AG09309 (cell line): ENCODE measurements around the gene CHST1.

ENCODE experiments used
- DNase-seq: peaks from one replicate; pipeline ENCODE4 v3.0.0-alpha.2; 2010; ENCODE audit warnings: low read depth
- H3K4me3 ChIP-seq: 2 replicates; pipeline ENCODE4 v1.5.1; 2011; ENCODE audit warnings: mild to moderate bottlenecking, low read depth, low read length, moderate library complexity; ENCODE audit not compliant: control insufficient read depth
- CTCF ChIP-seq: IDR thresholded peaks from 2 replicates; pipeline ENCODE4 v1.5.1; 2011; ENCODE audit warnings: mild to moderate bottlenecking, low read depth, low read length, inconsistent platforms; ENCODE audit not compliant: insufficient read depth, control insufficient read depth; ENCODE audit errors: missing control alignments

The CHST1 gene

GRCh38 chr11:45625611-45626010 is 39.8 kb downstream of the CHST1 start:
- H3K4me3 ChIP-seq = no peak overlapping the region
- DNase-seq = no peak
- TF ChIP-seq CTCF = no peak

GRCh38 chr11:45624095-45624494 is 41.3 kb downstream of the CHST1 start:
- TF ChIP-seq CTCF = no peak
- DNase-seq = no peak
- H3K4me3 ChIP-seq = no peak overlapping the region

DNA sequence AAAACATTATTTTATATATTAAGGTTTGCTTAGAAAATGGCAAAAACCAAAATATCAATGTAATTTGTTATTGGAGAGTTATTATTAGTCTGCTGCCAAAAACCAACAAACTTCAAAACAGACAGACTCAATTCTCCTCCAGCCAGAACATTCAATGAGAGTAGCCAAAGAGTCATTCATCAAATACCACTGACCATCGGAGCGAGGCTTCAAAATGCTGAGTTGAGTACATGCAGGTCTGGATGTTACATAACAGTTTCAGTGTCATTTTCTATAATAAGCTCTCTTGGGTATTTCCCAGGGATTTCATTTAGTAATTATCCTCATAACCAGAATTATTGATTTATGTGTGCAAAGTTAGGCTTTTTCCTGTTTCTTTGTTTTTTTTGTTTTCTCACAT is 42.6 kb downstream of the CHST1 start:
- no peak for DNase-seq
- TF ChIP-seq CTCF = no peak
- H3K4me3 ChIP-seq = no peak overlapping the region

GRCh38 chr11:45622283-45622682 is 43.1 kb downstream of the CHST1 start:
- TF ChIP-seq CTCF = no peak
- no peak for DNase-seq
- H3K4me3 ChIP-seq = no peak overlapping the region

GRCh38 chr11:45621588-45621987 is 43.8 kb downstream of the CHST1 start:
- no peak for TF ChIP-seq CTCF
- H3K4me3 ChIP-seq = no peak overlapping the region
- DNase-seq = no peak

DNA sequence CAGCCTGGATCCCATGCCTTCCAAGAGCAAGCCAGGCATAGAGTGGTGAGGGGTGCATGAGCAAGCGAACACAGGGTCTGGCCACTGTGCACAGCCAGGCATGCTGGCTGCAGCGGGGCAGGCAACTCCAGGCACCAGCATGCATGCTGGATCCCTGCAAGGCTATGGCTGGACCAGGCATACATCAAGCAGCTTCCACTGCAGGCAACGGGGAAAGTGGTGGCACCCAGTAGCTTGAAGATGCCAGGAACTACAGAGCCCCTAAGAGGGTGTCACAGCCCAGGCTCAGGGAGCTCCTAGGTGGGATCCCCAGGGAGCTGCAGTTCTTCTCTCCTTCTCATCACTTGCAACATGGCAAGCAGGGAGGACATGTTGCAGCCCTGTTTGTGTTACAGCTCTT is 45.2 kb downstream of the CHST1 start:
- no peak for DNase-seq
- H3K4me3 ChIP-seq = no peak overlapping the region
- no peak for TF ChIP-seq CTCF

- DNase-seq = no peak
- no peak overlapping the region for H3K4me3 ChIP-seq
- TF ChIP-seq CTCF = no peak
Measured at GRCh38 chr11:45618897-45619296, 46.5 kb downstream of the CHST1 start.
